ENCODE measurements around the gene SVIL. TPM values are rescaled to one million over a fixed set of nuclear protein-coding genes. Genes with fewer than 3 reads are reported as not detected.
"Not testable (repeated sequence)": the region's sequence is repeated elsewhere in the genome, so short reads cannot be mapped to it uniquely, and the experiment has no call there.

Gene SVIL
- total RNA-seq, 1 donor from 2014 or later, result 258 TPM

DNA sequence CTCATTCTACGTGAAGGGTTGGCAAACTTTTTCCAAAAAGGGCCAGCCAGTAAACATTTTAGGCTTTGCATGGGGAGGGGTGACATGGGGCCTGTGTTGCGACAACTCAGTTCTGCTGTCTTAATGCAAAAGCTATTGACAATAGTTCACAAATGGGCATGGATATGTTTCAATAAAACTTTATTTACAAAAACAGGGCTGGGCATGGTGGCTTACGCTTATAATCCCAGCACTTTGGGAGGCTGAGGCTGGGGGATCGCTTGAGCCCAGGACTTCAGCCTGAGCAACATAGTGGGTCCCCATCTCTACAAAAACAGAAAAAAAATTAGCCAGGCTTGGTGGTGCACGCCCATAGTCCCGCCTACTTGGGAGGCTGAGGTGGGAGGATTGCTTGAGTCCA is 141.1 kb downstream of the SVIL start:
- H3K27me3 Mint-ChIP-seq (ENCODE audit: unreplicated experiment), result no peaks in the 10 kb centered on the region
- H3K9me3 Mint-ChIP-seq (ENCODE audit: unreplicated experiment), result no peaks in the 10 kb centered on the region
- no peak overlapping the region for H3K4me3 Mint-ChIP-seq (ENCODE audit: unreplicated experiment)
- TF ChIP-seq, protein P1, sequence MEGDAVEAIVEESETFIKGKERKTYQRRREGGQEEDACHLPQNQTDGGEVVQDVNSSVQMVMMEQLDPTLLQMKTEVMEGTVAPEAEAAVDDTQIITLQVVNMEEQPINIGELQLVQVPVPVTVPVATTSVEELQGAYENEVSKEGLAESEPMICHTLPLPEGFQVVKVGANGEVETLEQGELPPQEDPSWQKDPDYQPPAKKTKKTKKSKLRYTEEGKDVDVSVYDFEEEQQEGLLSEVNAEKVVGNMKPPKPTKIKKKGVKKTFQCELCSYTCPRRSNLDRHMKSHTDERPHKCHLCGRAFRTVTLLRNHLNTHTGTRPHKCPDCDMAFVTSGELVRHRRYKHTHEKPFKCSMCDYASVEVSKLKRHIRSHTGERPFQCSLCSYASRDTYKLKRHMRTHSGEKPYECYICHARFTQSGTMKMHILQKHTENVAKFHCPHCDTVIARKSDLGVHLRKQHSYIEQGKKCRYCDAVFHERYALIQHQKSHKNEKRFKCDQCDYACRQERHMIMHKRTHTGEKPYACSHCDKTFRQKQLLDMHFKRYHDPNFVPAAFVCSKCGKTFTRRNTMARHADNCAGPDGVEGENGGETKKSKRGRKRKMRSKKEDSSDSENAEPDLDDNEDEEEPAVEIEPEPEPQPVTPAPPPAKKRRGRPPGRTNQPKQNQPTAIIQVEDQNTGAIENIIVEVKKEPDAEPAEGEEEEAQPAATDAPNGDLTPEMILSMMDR (IDR thresholded peaks at IDR 0.05), result no peak
- no peak overlapping the region for H3K27ac Mint-ChIP-seq (ENCODE audit: unreplicated experiment)
- DNase-seq (ENCODE audit: extremely low spot score, unreplicated experiment), result no peak
- H3K4me1 Mint-ChIP-seq (ENCODE audit: unreplicated experiment), result peaks cover 15% of the 10 kb centered on the region
- peaks cover 69% of the 10 kb centered on the region for H3K36me3 Mint-ChIP-seq (ENCODE audit: unreplicated experiment)

DNA sequence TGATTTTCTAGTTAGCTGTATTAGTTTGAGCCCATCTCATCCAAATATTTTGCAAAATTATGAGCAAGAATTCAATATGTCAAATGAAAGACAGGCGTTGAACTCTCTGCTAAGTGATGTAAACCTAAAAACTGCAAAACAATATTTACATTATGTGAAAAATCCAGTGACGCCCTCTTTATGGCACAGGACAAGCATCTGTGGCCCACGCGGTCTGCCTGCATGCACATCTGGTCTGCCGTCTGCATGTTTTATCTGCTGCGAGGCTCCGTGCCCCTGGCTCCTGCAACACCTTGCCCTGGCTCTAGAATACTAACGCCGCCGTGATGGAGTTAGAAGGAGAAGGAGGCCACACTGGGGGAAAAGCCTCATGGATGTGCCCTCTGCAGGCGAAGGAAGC is 142.0 kb downstream of the SVIL start:
- H3K4me3 Mint-ChIP-seq (ENCODE audit: unreplicated experiment), result no peak overlapping the region
- H3K27ac Mint-ChIP-seq (ENCODE audit: unreplicated experiment), result no peak overlapping the region
- DNase-seq (ENCODE audit: extremely low spot score, unreplicated experiment), result no peak
- no peaks in the 10 kb centered on the region for H3K27me3 Mint-ChIP-seq (ENCODE audit: unreplicated experiment)
- peaks cover 78% of the 10 kb centered on the region for H3K36me3 Mint-ChIP-seq (ENCODE audit: unreplicated experiment)
- no peaks in the 10 kb centered on the region for H3K9me3 Mint-ChIP-seq (ENCODE audit: unreplicated experiment)
- peaks cover 15% of the 10 kb centered on the region for H3K4me1 Mint-ChIP-seq (ENCODE audit: unreplicated experiment)
- TF ChIP-seq, protein P1 (IDR thresholded peaks at IDR 0.05), result no peak

DNA sequence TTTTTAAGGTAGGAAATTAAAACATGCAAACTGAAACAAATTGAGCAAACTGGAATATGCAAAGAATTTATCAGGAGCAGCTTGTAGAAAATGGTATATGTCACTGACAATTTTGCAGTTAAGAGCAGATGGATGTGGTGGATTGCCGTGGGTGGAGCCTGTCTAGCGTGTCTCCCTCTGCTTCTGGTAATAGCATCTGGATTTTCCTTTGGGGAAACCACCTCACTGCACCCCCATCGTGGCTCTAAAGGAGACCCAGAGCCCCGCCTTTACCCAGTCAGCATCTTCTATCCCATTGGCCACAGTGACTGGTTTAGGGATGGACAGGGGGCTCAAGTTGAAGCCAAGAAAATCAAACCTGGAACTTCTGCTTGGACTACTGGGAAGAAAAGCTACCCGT is 142.9 kb downstream of the SVIL start:
- peaks cover 78% of the 10 kb centered on the region for H3K36me3 Mint-ChIP-seq (ENCODE audit: unreplicated experiment)
- H3K4me1 Mint-ChIP-seq (ENCODE audit: unreplicated experiment), result peaks cover 15% of the 10 kb centered on the region
- H3K9me3 Mint-ChIP-seq (ENCODE audit: unreplicated experiment), result no peaks in the 10 kb centered on the region
- TF ChIP-seq, protein P1 (IDR thresholded peaks at IDR 0.05), result no peak
- no peak overlapping the region for H3K27ac Mint-ChIP-seq (ENCODE audit: unreplicated experiment)
- no peaks in the 10 kb centered on the region for H3K27me3 Mint-ChIP-seq (ENCODE audit: unreplicated experiment)
- DNase-seq (ENCODE audit: extremely low spot score, unreplicated experiment), result no peak
- H3K4me3 Mint-ChIP-seq (ENCODE audit: unreplicated experiment), result no peak overlapping the region

DNA sequence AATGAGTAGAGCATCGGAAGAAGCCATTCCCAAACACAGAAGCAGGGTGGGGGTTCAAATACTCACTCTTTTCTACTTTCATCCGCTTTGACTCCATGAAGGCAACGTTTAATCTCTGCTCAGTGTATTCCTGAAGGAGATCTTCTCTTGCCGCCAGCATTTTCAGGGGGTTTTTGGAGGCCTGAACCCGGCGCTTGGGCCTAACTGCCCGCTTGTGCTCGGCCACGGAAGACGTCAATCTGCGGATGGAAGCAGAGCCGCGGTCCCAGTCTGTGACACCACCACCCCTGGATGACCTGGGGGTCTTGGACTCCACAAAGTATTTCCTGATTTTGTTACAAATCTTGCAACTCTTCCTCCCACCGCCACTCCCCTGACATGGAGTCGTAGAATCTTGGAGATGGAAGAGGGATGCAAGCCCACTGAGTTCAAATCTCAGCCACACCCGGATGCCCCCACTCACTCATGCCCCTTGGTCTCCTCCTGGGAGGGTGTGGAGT is 143.9 kb downstream of the SVIL start:
- peaks cover 80% of the 10 kb centered on the region for H3K36me3 Mint-ChIP-seq (ENCODE audit: unreplicated experiment)
- H3K27ac Mint-ChIP-seq (ENCODE audit: unreplicated experiment); H3K27me3 Mint-ChIP-seq (ENCODE audit: unreplicated experiment); H3K9me3 Mint-ChIP-seq (ENCODE audit: unreplicated experiment); H3K4me3 Mint-ChIP-seq (ENCODE audit: unreplicated experiment); H3K4me1 Mint-ChIP-seq (ENCODE audit: unreplicated experiment): not testable (repeated sequence)
- DNase-seq (ENCODE audit: extremely low spot score, unreplicated experiment), result peak; percentile 66

DNA sequence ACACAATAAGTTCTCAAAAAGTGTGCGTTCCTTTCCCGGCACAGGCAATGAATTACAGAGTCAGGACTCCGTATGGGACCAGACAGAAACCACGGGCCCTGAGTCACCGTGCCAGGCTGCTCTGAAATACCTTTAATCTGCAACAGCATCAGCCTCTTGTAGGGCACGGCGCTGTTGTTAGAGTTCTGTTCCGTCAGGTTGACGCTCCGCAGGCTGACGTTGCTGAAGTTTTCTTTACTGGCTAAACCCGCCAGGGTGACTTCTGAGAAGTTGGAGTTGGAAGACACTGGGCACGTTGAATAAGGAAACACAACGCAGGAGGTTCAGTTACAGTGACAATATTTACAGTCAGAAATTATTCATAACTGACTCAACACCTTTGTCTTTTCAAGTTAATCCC is 146.3 kb downstream of the SVIL start:
- peaks cover 81% of the 10 kb centered on the region for H3K36me3 Mint-ChIP-seq (ENCODE audit: unreplicated experiment)
- H3K27me3 Mint-ChIP-seq (ENCODE audit: unreplicated experiment); H3K27ac Mint-ChIP-seq (ENCODE audit: unreplicated experiment); DNase-seq (ENCODE audit: extremely low spot score, unreplicated experiment); H3K9me3 Mint-ChIP-seq (ENCODE audit: unreplicated experiment); H3K4me1 Mint-ChIP-seq (ENCODE audit: unreplicated experiment); H3K4me3 Mint-ChIP-seq (ENCODE audit: unreplicated experiment): not testable (repeated sequence)

DNA sequence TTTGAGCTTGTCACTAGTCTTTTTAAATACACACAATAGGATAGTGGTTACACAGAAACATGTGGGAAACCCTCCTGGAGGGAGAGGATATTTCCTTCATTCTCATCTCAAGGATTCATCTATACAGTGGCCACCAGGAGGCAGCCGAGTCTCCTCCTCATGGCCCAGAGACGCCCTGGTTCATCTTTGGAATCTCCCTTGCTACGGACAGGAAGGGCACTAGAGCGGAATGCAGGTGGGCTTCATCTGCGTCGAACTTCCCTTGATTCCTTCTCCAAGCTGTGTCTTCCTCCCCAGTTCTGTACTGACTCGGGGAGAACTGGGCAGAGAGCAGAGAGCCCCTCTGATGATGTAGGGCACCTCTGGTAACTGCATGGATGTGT is 146.9 kb downstream of the SVIL start:
- peaks cover 75% of the 10 kb centered on the region for H3K36me3 Mint-ChIP-seq (ENCODE audit: unreplicated experiment)
- H3K4me1 Mint-ChIP-seq (ENCODE audit: unreplicated experiment), result peaks cover 13% of the 10 kb centered on the region
- not testable (repeated sequence) for H3K4me3 Mint-ChIP-seq (ENCODE audit: unreplicated experiment); DNase-seq (ENCODE audit: extremely low spot score, unreplicated experiment); H3K9me3 Mint-ChIP-seq (ENCODE audit: unreplicated experiment); H3K27me3 Mint-ChIP-seq (ENCODE audit: unreplicated experiment); H3K27ac Mint-ChIP-seq (ENCODE audit: unreplicated experiment)
- TF ChIP-seq, protein P1 (IDR thresholded peaks at IDR 0.05), result peak; percentile 37

DNA sequence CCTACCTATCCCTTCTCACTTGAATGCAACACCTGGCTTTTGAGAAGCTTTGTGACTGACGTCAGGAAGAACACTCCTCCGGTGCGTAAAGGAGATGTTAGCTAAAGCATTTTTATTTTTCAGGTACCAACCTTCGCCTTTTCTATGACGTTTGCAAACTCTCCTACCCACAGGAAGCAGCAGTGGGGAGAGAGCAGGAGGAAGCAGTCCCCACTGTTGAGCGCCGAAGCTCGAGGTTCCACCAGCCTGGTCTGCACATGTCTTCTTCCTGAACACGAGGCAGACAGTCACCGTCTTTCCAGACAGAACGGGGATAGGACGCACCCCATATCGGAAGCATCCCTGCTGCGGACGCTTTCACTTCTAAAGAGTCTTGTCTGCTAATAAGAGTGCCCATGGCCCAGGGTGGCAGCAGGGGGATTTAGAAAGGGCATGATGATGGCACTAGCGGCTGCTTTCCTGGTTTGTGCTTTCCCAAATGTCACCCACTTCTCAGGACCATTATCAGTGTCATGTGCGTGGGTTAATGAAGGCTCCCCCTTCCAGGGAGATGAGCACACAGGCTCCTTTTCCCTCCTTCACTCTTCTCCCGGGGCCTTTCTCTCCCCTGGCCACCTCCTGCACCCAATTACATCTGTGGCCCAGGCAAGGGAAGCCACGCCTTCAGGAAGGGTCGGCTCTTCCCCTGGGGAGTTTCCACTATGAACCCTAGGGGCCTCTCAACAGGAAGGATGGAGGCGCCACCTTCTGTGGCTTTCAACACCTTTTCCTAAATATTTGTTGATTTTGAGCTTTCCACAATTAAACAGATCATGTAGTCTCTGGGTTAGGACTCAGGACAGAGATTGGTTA is 147.5 kb downstream of the SVIL start:
- H3K27ac Mint-ChIP-seq (ENCODE audit: unreplicated experiment); H3K27me3 Mint-ChIP-seq (ENCODE audit: unreplicated experiment); H3K9me3 Mint-ChIP-seq (ENCODE audit: unreplicated experiment); H3K4me3 Mint-ChIP-seq (ENCODE audit: unreplicated experiment): not testable (repeated sequence)
- H3K36me3 Mint-ChIP-seq (ENCODE audit: unreplicated experiment), result peaks cover 72% of the 10 kb centered on the region
- peaks cover 19% of the 10 kb centered on the region for H3K4me1 Mint-ChIP-seq (ENCODE audit: unreplicated experiment)
- DNase-seq (ENCODE audit: extremely low spot score, unreplicated experiment), result peak; percentile 56
